Measurements from ENCODE around the gene TRIM7. TPM values are rescaled to one million over a fixed set of nuclear protein-coding genes. Genes with fewer than 3 reads are reported as not detected.
"Not testable (repeated sequence)": the region's sequence is repeated elsewhere in the genome, so short reads cannot be mapped to it uniquely, and the experiment has no call there.

Gene TRIM7
- total RNA-seq, 2 donors from 2014 or later: 11.5 to 17.9 TPM

GRCh38 chr5:181166812-181167733 is 37.9 kb downstream of the TRIM7 start:
- Histone ChIP-seq H3K36me3 (replicated peaks in 1 of 2; ENCODE audit: insufficient read depth in 1 of 2, low read depth in 2 of 2) (no peaks in the 10 kb centered on the region), H3K27me3 (peaks cover 0 to 35% of the 10 kb centered on the region in 2 donors), H3K4me1 (peaks cover 12% of the 10 kb centered on the region), H3K9me3 (no peaks in the 10 kb centered on the region), H3K4me3 (no peak overlapping the region), H3K27ac (no peak overlapping the region)
- DNase-seq (no peak), ATAC-seq (no peak)
- 56 to 62% methylated on average over 6 of the region's 6 CpGs for WGBS, 2 donors
- intact Hi-C loops (cut with DNase I): no loop called here
- no peak for TF ChIP-seq CTCF (IDR thresholded peaks at IDR 0.05)
- no peak for TF ChIP-seq POLR2A (IDR thresholded peaks at IDR 0.05)

GRCh38 chr5:181164076-181164952 is 40.7 kb downstream of the TRIM7 start:
- Histone ChIP-seq H3K36me3 (replicated peaks in 1 of 2; ENCODE audit: insufficient read depth in 1 of 2, low read depth in 2 of 2) (no peaks in the 10 kb centered on the region), H3K9me3 (no peaks in the 10 kb centered on the region), H3K4me3 (no peak overlapping the region), H3K27me3 (peaks cover 0 to 23% of the 10 kb centered on the region in 2 donors), H3K4me1 (peaks cover 6% of the 10 kb centered on the region), H3K27ac (no peak overlapping the region)
- intact Hi-C loops (cut with DNase I): no loop called here
- 19 to 41% methylated on average over 17 to 47 of the region's 52 CpGs for WGBS, 2 donors
- DNase-seq: no peak
- TF ChIP-seq POLR2A (IDR thresholded peaks at IDR 0.05) (no peak), CTCF (IDR thresholded peaks at IDR 0.05) (no peak)
- ATAC-seq: no peak

GRCh38 chr5:181163487-181164075 is 41.4 kb downstream of the TRIM7 start:
- no peak for TF ChIP-seq CTCF (IDR thresholded peaks at IDR 0.05)
- no peak for TF ChIP-seq POLR2A (IDR thresholded peaks at IDR 0.05)
- intact Hi-C loops (cut with DNase I): no loop called here
- Histone ChIP-seq H3K36me3 (replicated peaks in 1 of 2; ENCODE audit: insufficient read depth in 1 of 2, low read depth in 2 of 2) (no peaks in the 10 kb centered on the region), H3K4me3 (no peak overlapping the region), H3K27ac (no peak overlapping the region), H3K4me1 (peaks cover 10% of the 10 kb centered on the region), H3K27me3 (peaks cover 0 to 16% of the 10 kb centered on the region in 2 donors), H3K9me3 (no peaks in the 10 kb centered on the region)
- DNase-seq (no peak), ATAC-seq (no peak)
- WGBS, 2 donors: 49 to 51% methylated on average over 15 to 16 of the region's 16 CpGs

GRCh38 chr5:181161534-181162175 is 43.3 kb downstream of the TRIM7 start:
- no peak for DNase-seq

GRCh38 chr5:181160755-181161533 is 44.1 kb downstream of the TRIM7 start:
- WGBS, 2 donors: 21 to 45% methylated on average over 10 to 18 of the region's 48 CpGs
- H3K27me3 ChIP-seq; intact Hi-C loops (cut with DNase I); H3K9me3 ChIP-seq; DNase-seq; H3K36me3 ChIP-seq (replicated peaks in 1 of 2; ENCODE audit: insufficient read depth in 1 of 2, low read depth in 2 of 2); H3K4me3 ChIP-seq; ATAC-seq; H3K4me1 ChIP-seq; H3K27ac ChIP-seq: not testable (repeated sequence)

More at GRCh38 chr5:181161534-181162175, 43.3 kb downstream of the TRIM7 start:
- no peaks in the 10 kb centered on the region for H3K36me3 ChIP-seq (replicated peaks in 1 of 2; ENCODE audit: insufficient read depth in 1 of 2, low read depth in 2 of 2)
- WGBS, 2 donors: 53 to 63% methylated on average over 2 to 4 of the region's 4 CpGs
- no peaks in the 10 kb centered on the region for H3K9me3 ChIP-seq
- no peak overlapping the region for H3K27ac ChIP-seq
- intact Hi-C loops (cut with DNase I): no loop called here
- ATAC-seq: no peak
- no peak overlapping the region for H3K4me3 ChIP-seq
- TF ChIP-seq POLR2A (IDR thresholded peaks at IDR 0.05): no peak
- H3K4me1 ChIP-seq: peaks cover 5% of the 10 kb centered on the region
- peaks cover 0 to 6% of the 10 kb centered on the region in 2 donors for H3K27me3 ChIP-seq

Data from body of pancreas (tissue), 4 donors.